SK-N-SH treated with all-trans-retinoic acid at 6 μM for 48 hours (cell line): ENCODE data around the gene ZAP70.

Source experiments
- ATAC-seq: fragments of 200-7000 bp; cut with Tn5 transposase; 3 replicates; pipeline ENCODE4 v1.9.1; 2020; ENCODE audit warnings: mild to moderate bottlenecking, moderate library complexity
- ARNTL ChIP-seq: fragments of 450-650 bp; formaldehyde crosslinking; IDR thresholded peaks from 2 replicates; pipeline ENCODE4 v1.5.0; 2020; ENCODE audit warnings: low read depth, mild to moderate bottlenecking, moderate library complexity, borderline replicate concordance
- BACH2 ChIP-seq: fragments of 250-450 bp; sonication (Bioruptor Pico); IDR thresholded peaks from 2 replicates; pipeline ENCODE4 v1.9.0; 2021; ENCODE audit warnings: mild to moderate bottlenecking, borderline replicate concordance
- CREB5 ChIP-seq: fragments of 250-450 bp; sonication (Bioruptor Pico); IDR thresholded peaks from 2 replicates; pipeline ENCODE4 v1.5.1; 2020; ENCODE audit warnings: low read depth, mild to moderate bottlenecking, moderate library complexity
- CSDC2 ChIP-seq: fragments of 250-450 bp; sonication (Bioruptor Pico); IDR thresholded peaks from 2 replicates; pipeline ENCODE4 v1.5.0; 2020; ENCODE audit warnings: mild to moderate bottlenecking, moderate library complexity
- CSRNP3 ChIP-seq: fragments of 250-450 bp; sonication (Bioruptor Pico); IDR thresholded peaks from 2 replicates; pipeline ENCODE4 v1.5.1; 2021; ENCODE audit warnings: mild to moderate bottlenecking, moderate library complexity
- ESRRG ChIP-seq: fragments of 250-450 bp; sonication (Bioruptor Pico); IDR thresholded peaks from 2 replicates; pipeline ENCODE4 v1.6.1; 2021; ENCODE audit warnings: mild to moderate bottlenecking
- GLIS3 ChIP-seq: fragments of 250-450 bp; sonication (Bioruptor Pico); IDR thresholded peaks from 2 replicates; pipeline ENCODE4 v1.5.0; 2020; ENCODE audit warnings: mild to moderate bottlenecking, moderate library complexity
- ISL1 ChIP-seq: fragments of 250-450 bp; sonication (Bioruptor Pico); IDR thresholded peaks from 2 replicates; pipeline ENCODE4 v2.1.2; 2022; ENCODE audit warnings: mild to moderate bottlenecking, moderate library complexity
- OSR1 ChIP-seq: fragments of 250-450 bp; sonication (Bioruptor Pico); IDR thresholded peaks from 2 replicates; pipeline ENCODE4 v1.8.0; 2022; ENCODE audit warnings: moderate library complexity, mild to moderate bottlenecking, inconsistent platforms
- PATZ1 ChIP-seq: fragments of 250-450 bp; sonication (Bioruptor Pico); IDR thresholded peaks from 2 replicates; pipeline ENCODE4 v1.8.0; 2020; ENCODE audit warnings: mild to moderate bottlenecking, moderate library complexity, borderline replicate concordance
- POU6F1 ChIP-seq: fragments of 250-450 bp; sonication (Bioruptor Pico); IDR thresholded peaks from 2 replicates; pipeline ENCODE4 v1.8.0; 2021; ENCODE audit warnings: low read depth, mild to moderate bottlenecking, moderate library complexity, borderline replicate concordance
- PPARA ChIP-seq: fragments of 250-450 bp; sonication (Bioruptor Pico); IDR thresholded peaks from 2 replicates; pipeline ENCODE4 v1.5.0; 2020; ENCODE audit warnings: mild to moderate bottlenecking, borderline replicate concordance
- RARB ChIP-seq: fragments of 250-450 bp; sonication (Bioruptor Pico); IDR thresholded peaks from 2 replicates; pipeline ENCODE4 v1.8.0; 2021; ENCODE audit warnings: mild to moderate bottlenecking, moderate library complexity
- SNAI2 ChIP-seq: fragments of 250-450 bp; sonication (Bioruptor Pico); IDR thresholded peaks from 2 replicates; pipeline ENCODE4 v1.5.0; 2020; ENCODE audit warnings: mild to moderate bottlenecking, moderate library complexity
- TCF4 ChIP-seq: fragments of 250-450 bp; sonication (Bioruptor Pico); IDR thresholded peaks from 2 replicates; pipeline ENCODE4 v1.8.0; 2021; ENCODE audit warnings: mild to moderate bottlenecking, moderate library complexity, borderline replicate concordance
- TOX ChIP-seq: fragments of 250-450 bp; sonication (Bioruptor Pico); IDR thresholded peaks from 2 replicates; pipeline ENCODE4 v1.8.0; 2021; ENCODE audit warnings: mild to moderate bottlenecking, moderate library complexity, borderline replicate concordance
- TSHZ2 ChIP-seq: fragments of 250-450 bp; sonication (Bioruptor Pico); IDR thresholded peaks from 2 replicates; pipeline ENCODE4 v1.5.0; 2020; ENCODE audit warnings: mild to moderate bottlenecking, moderate library complexity
- ZFP3 ChIP-seq: fragments of 250-450 bp; sonication (Bioruptor Pico); IDR thresholded peaks from 2 replicates; pipeline ENCODE4 v1.5.0; 2020; ENCODE audit warnings: mild to moderate bottlenecking, moderate library complexity
- ZFP30 ChIP-seq: fragments of 450-650 bp; formaldehyde crosslinking; IDR thresholded peaks from 2 replicates; pipeline ENCODE4 v1.5.0; 2022; ENCODE audit warnings: mild to moderate bottlenecking, moderate library complexity
- ZNF565 ChIP-seq: fragments of 450-650 bp; formaldehyde crosslinking; conservative IDR thresholded peaks from 2 replicates; pipeline ENCODE4 v1.5.0; 2020; ENCODE audit warnings: low read depth, mild to moderate bottlenecking, moderate library complexity
- ZNF70 ChIP-seq: fragments of 450-650 bp; formaldehyde crosslinking; IDR thresholded peaks from 2 replicates; pipeline ENCODE4 v1.5.0; 2020; ENCODE audit warnings: mild to moderate bottlenecking, moderate library complexity
- ZNF8 ChIP-seq: fragments of 450-650 bp; formaldehyde crosslinking; IDR thresholded peaks from 2 replicates; pipeline ENCODE4 v1.5.0; 2020; ENCODE audit warnings: mild to moderate bottlenecking, moderate library complexity

The ZAP70 gene

GRCh38 chr2:97749581-97749980, 36.2 kb downstream of the ZAP70 start:
- no peak for ATAC-seq
- TF ChIP-seq OSR1, result no peak

GRCh38 chr2:97750017-97750416, 36.6 kb downstream of the ZAP70 start:
- TF ChIP-seq TOX (CRISPR knock-in tag) (no peak), ZFP30 (no peak)
- TF ChIP-seq, all 23 proteins: peak for 0
- ATAC-seq, result no peak

- no peak for TF ChIP-seq ZFP30
- TF ChIP-seq ISL1, result no peak
- TF ChIP-seq ZNF565 (CRISPR knock-in tag), result no peak
- TF ChIP-seq CREB5 (CRISPR knock-in tag), result no peak
- TF ChIP-seq ZNF8 (CRISPR knock-in tag), result no peak
- TF ChIP-seq POU6F1 (CRISPR knock-in tag), result no peak
- TF ChIP-seq ZNF70 (CRISPR knock-in tag), result no peak
- TF ChIP-seq RARB (CRISPR knock-in tag), result no peak
- no peak for TF ChIP-seq CSDC2
- TF ChIP-seq BACH2 (CRISPR knock-in tag), result no peak
- no peak for TF ChIP-seq OSR1
- no peak for TF ChIP-seq CSRNP3
- TF ChIP-seq TSHZ2 (CRISPR knock-in tag), result no peak
- no peak for TF ChIP-seq TCF4 (CRISPR knock-in tag)
- no peak for TF ChIP-seq ZFP3 (CRISPR knock-in tag)
- no peak for TF ChIP-seq GLIS3 (CRISPR knock-in tag)
- no peak for TF ChIP-seq SNAI2
- TF ChIP-seq PPARA (CRISPR knock-in tag), result no peak
- TF ChIP-seq, all 23 proteins: peak for 0
- peak; percentile 42 for ATAC-seq
Measured at GRCh38 chr2:97751752-97752151, 38.4 kb downstream of the ZAP70 start.

- ATAC-seq, result no peak
- TF ChIP-seq CREB5 (CRISPR knock-in tag), result no peak
- TF ChIP-seq ESRRG (CRISPR knock-in tag), result no peak
- TF ChIP-seq PATZ1 (CRISPR knock-in tag), result no peak
- no peak for TF ChIP-seq ZFP3 (CRISPR knock-in tag)
- no peak for TF ChIP-seq CSRNP3
- no peak for TF ChIP-seq ARNTL (CRISPR knock-in tag)
- TF ChIP-seq ZFP30, result no peak
- TF ChIP-seq GLIS3 (CRISPR knock-in tag), result no peak
- TF ChIP-seq POU6F1 (CRISPR knock-in tag), result no peak
Measured at GRCh38 chr2:97752342-97753334, 39.3 kb downstream of the ZAP70 start.
